CD4-positive, CD25-positive, alpha-beta regulatory T cell (primary cell): Measurements from ENCODE around the gene MPPED2. TPM values are rescaled to one million over a fixed set of nuclear protein-coding genes. Genes with fewer than 3 reads are reported as not detected.

ENCODE experiments used
- ATAC-seq, 2 donors: fragments of 150-1000 bp; cut with Tn5 transposase; one replicate each; pipeline ENCODE4 v1.10.0; 2021; ENCODE audit warnings: low read depth in 2 of 2, moderate number of reproducible peaks in 2 of 2, moderate library complexity in 1 of 2
- DNase-seq, 3 donors: peaks; one replicate each; pipeline versions ENCODE4 v3.0.0 to v3.0.0-alpha.2; 2012 to 2022; ENCODE audit warnings: mixed read lengths in 1 of 3
- H3K27ac ChIP-seq: one replicate; pipeline ENCODE4 v1.7.0; 2013; ENCODE audit warnings: mild to moderate bottlenecking, low read length; ENCODE audit not compliant: insufficient read depth, poor library complexity, severe bottlenecking
- H3K27me3 ChIP-seq: one replicate; pipeline ENCODE4 v1.7.0; 2013; ENCODE audit warnings: low read length; ENCODE audit not compliant: control insufficient read depth, insufficient read depth
- H3K36me3 ChIP-seq: one replicate; pipeline ENCODE4 v1.7.0; 2013; ENCODE audit warnings: mild to moderate bottlenecking, low read length, moderate library complexity; ENCODE audit not compliant: control insufficient read depth, insufficient read depth
- H3K4me1 ChIP-seq: 2 replicates; pipeline ENCODE4 v1.7.0; 2013; ENCODE audit warnings: mild to moderate bottlenecking, low read length; ENCODE audit not compliant: insufficient read depth, control insufficient read depth, poor library complexity, severe bottlenecking
- H3K4me3 ChIP-seq: one replicate; pipeline ENCODE4 v1.7.0; 2013; ENCODE audit warnings: low read depth, mild to moderate bottlenecking, low read length, moderate library complexity
- H3K9me3 ChIP-seq, 2 experiments: 1 replicate in 1 of 2; 2 replicates in 1 of 2; pipeline ENCODE4 v1.7.0; 2013; ENCODE audit warnings: low read length in 2 of 2, mild to moderate bottlenecking in 1 of 2, moderate library complexity in 1 of 2; ENCODE audit not compliant: control insufficient read depth in 2 of 2
- H3K27ac Mint-ChIP-seq, 3 donors: one replicate each; pipeline ENCODE4 v1.8.0; 2020 to 2022; ENCODE audit warnings: mild to moderate bottlenecking in 3 of 3, mixed read lengths in 3 of 3, moderate library complexity in 2 of 3
- H3K27me3 Mint-ChIP-seq: one replicate; pipeline ENCODE4 v1.8.0; 2022; ENCODE audit warnings: mild to moderate bottlenecking, mixed read lengths
- H3K36me3 Mint-ChIP-seq: one replicate; pipeline ENCODE4 v1.8.0; 2020; ENCODE audit warnings: mixed read lengths
- H3K4me1 Mint-ChIP-seq, 4 donors: one replicate each; pipeline ENCODE4 v1.8.0; 2020 to 2022; ENCODE audit warnings: mixed read lengths in 4 of 4, mild to moderate bottlenecking in 1 of 4
- H3K4me3 Mint-ChIP-seq, 4 donors: one replicate each; pipeline ENCODE4 v1.8.0; 2020 to 2022; ENCODE audit warnings: mild to moderate bottlenecking in 4 of 4, mixed read lengths in 4 of 4, moderate library complexity in 3 of 4
- H3K9me3 Mint-ChIP-seq, 7 donors: one replicate each; pipeline ENCODE4 v1.8.0; 2020 to 2022; ENCODE audit warnings: mixed read lengths in 7 of 7, mild to moderate bottlenecking in 3 of 7, moderate library complexity in 2 of 7
- polyA plus RNA-seq, 4 donors: library from polyadenylated mRNA; unstranded; fragments of 300-500 nt; fragmentation: Illumina TruSeq; gene quantifications; one replicate each; pipeline ENCODE4 v1.2.3, GENCODE V29; 2021
- total RNA-seq: library from RNA; stranded (reverse); gene quantifications from one replicate; pipeline ENCODE4 v1.2.3, GENCODE V29; 2022

Gene MPPED2
- total and polyA plus RNA-seq, 5 donors from 2014 or later = 0.35 to 0.96 (median 0.47) TPM; not detected in 2

- H3K9me3 ChIP-seq = no peaks in the 10 kb centered on the region
- no peaks in the 10 kb centered on the region for H3K27me3 ChIP-seq
- Mint-ChIP-seq H3K27ac (no peak overlapping the region), H3K27me3 (no peaks in the 10 kb centered on the region), H3K36me3 (no peaks in the 10 kb centered on the region), H3K4me1 (no peaks in the 10 kb centered on the region), H3K9me3 (peaks cover 0 to 8% (median 0%) of the 10 kb centered on the region in 7 donors), H3K4me3 (no peak overlapping the region)
- no peak for DNase-seq
- H3K27ac ChIP-seq = no peak overlapping the region
- no peaks in the 10 kb centered on the region for H3K4me1 ChIP-seq
- no peaks in the 10 kb centered on the region for H3K36me3 ChIP-seq
- no peak for ATAC-seq
- no peak overlapping the region for H3K4me3 ChIP-seq
Observed at GRCh38 chr11:30468881-30469280, 117.3 kb downstream of the MPPED2 start.

- H3K27ac Mint-ChIP-seq = no peak overlapping the region
- Histone ChIP-seq H3K9me3 (no peaks in the 10 kb centered on the region), H3K36me3 (no peaks in the 10 kb centered on the region), H3K4me3 (no peak overlapping the region), H3K4me1 (no peaks in the 10 kb centered on the region), H3K27me3 (no peaks in the 10 kb centered on the region), H3K27ac (no peak overlapping the region)
- no peaks in the 10 kb centered on the region for H3K36me3 Mint-ChIP-seq
- H3K9me3 Mint-ChIP-seq = peaks cover 0 to 8% (median 0%) of the 10 kb centered on the region in 7 donors
- no peaks in the 10 kb centered on the region for H3K27me3 Mint-ChIP-seq
- DNase-seq (no peak), ATAC-seq (no peak)
- H3K4me1 Mint-ChIP-seq = no peaks in the 10 kb centered on the region
- H3K4me3 Mint-ChIP-seq = no peak overlapping the region
Observed at GRCh38 chr11:30467176-30467575, 119.0 kb downstream of the MPPED2 start.

- ATAC-seq (no peak), DNase-seq (no peak)
- H3K36me3 Mint-ChIP-seq = no peaks in the 10 kb centered on the region
- no peak overlapping the region for H3K4me3 Mint-ChIP-seq
- H3K9me3 ChIP-seq = no peaks in the 10 kb centered on the region
- H3K4me1 Mint-ChIP-seq = no peaks in the 10 kb centered on the region
- peaks cover 0 to 5% (median 0%) of the 10 kb centered on the region in 7 donors for H3K9me3 Mint-ChIP-seq
- H3K27me3 Mint-ChIP-seq = no peaks in the 10 kb centered on the region
- no peak overlapping the region for H3K27ac Mint-ChIP-seq
- no peaks in the 10 kb centered on the region for H3K4me1 ChIP-seq
- H3K27me3 ChIP-seq = no peaks in the 10 kb centered on the region
- H3K27ac ChIP-seq = no peak overlapping the region
- H3K36me3 ChIP-seq = no peaks in the 10 kb centered on the region
- H3K4me3 ChIP-seq = no peak overlapping the region
Observed at GRCh38 chr11:30465623-30466022, 120.5 kb downstream of the MPPED2 start.

GRCh38 chr11:30465192-30465591 is 121.0 kb downstream of the MPPED2 start:
- no peaks in the 10 kb centered on the region for H3K36me3 ChIP-seq
- no peak overlapping the region for H3K4me3 Mint-ChIP-seq
- no peaks in the 10 kb centered on the region for H3K27me3 Mint-ChIP-seq

GRCh38 chr11:30463266-30463665 is 122.9 kb downstream of the MPPED2 start:
- Histone ChIP-seq H3K27ac (no peak overlapping the region), H3K36me3 (no peaks in the 10 kb centered on the region), H3K9me3 (no peaks in the 10 kb centered on the region), H3K27me3 (no peaks in the 10 kb centered on the region), H3K4me3 (no peak overlapping the region), H3K4me1 (no peaks in the 10 kb centered on the region)
- DNase-seq (no peak), ATAC-seq (no peak)
- H3K27ac Mint-ChIP-seq = no peak overlapping the region
- no peaks in the 10 kb centered on the region for H3K27me3 Mint-ChIP-seq
- H3K9me3 Mint-ChIP-seq = peaks cover 0 to 5% (median 0%) of the 10 kb centered on the region in 7 donors
- no peaks in the 10 kb centered on the region for H3K4me1 Mint-ChIP-seq
- no peaks in the 10 kb centered on the region for H3K36me3 Mint-ChIP-seq
- H3K4me3 Mint-ChIP-seq = no peak overlapping the region

More at GRCh38 chr11:30465192-30465591, 121.0 kb downstream of the MPPED2 start:
- Histone ChIP-seq H3K27me3 (no peaks in the 10 kb centered on the region), H3K4me1 (no peaks in the 10 kb centered on the region), H3K4me3 (no peak overlapping the region), H3K9me3 (no peaks in the 10 kb centered on the region), H3K27ac (no peak overlapping the region)
- Mint-ChIP-seq H3K9me3 (peaks cover 0 to 5% (median 0%) of the 10 kb centered on the region in 7 donors), H3K27ac (no peak overlapping the region), H3K36me3 (no peaks in the 10 kb centered on the region), H3K4me1 (no peaks in the 10 kb centered on the region)
- DNase-seq (no peak), ATAC-seq (no peak)

GRCh38 chr11:30462421-30462820 is 123.7 kb downstream of the MPPED2 start:
- ATAC-seq (no peak), DNase-seq (no peak)
- no peaks in the 10 kb centered on the region for H3K36me3 Mint-ChIP-seq
- H3K4me1 Mint-ChIP-seq = no peaks in the 10 kb centered on the region
- H3K36me3 ChIP-seq = no peaks in the 10 kb centered on the region
- H3K27ac Mint-ChIP-seq = no peak overlapping the region
- H3K27me3 Mint-ChIP-seq = no peaks in the 10 kb centered on the region
- H3K9me3 ChIP-seq = no peaks in the 10 kb centered on the region
- no peak overlapping the region for H3K4me3 Mint-ChIP-seq
- no peaks in the 10 kb centered on the region for H3K4me1 ChIP-seq
- no peaks in the 10 kb centered on the region for H3K27me3 ChIP-seq
- peaks cover 0 to 5% (median 0%) of the 10 kb centered on the region in 7 donors for H3K9me3 Mint-ChIP-seq
- H3K27ac ChIP-seq = no peak overlapping the region
- H3K4me3 ChIP-seq = no peak overlapping the region

GRCh38 chr11:30459821-30460220 is 126.3 kb downstream of the MPPED2 start:
- no peaks in the 10 kb centered on the region for H3K27me3 Mint-ChIP-seq

GRCh38 chr11:30459306-30459705 is 126.8 kb downstream of the MPPED2 start:
- peaks cover 0 to 3% (median 0%) of the 10 kb centered on the region in 7 donors for H3K9me3 Mint-ChIP-seq

More at GRCh38 chr11:30459821-30460220, 126.3 kb downstream of the MPPED2 start:
- Histone ChIP-seq H3K9me3 (no peaks in the 10 kb centered on the region), H3K4me3 (no peak overlapping the region), H3K36me3 (no peaks in the 10 kb centered on the region), H3K27ac (no peak overlapping the region), H3K27me3 (no peaks in the 10 kb centered on the region), H3K4me1 (no peaks in the 10 kb centered on the region)
- Mint-ChIP-seq H3K4me1 (no peaks in the 10 kb centered on the region), H3K9me3 (peaks cover 0 to 3% (median 0%) of the 10 kb centered on the region in 7 donors), H3K36me3 (no peaks in the 10 kb centered on the region), H3K27ac (no peak overlapping the region), H3K4me3 (no peak overlapping the region)
- no peak for DNase-seq
- no peak for ATAC-seq

More at GRCh38 chr11:30459306-30459705, 126.8 kb downstream of the MPPED2 start:
- no peaks in the 10 kb centered on the region for H3K27me3 Mint-ChIP-seq
- Histone ChIP-seq H3K36me3 (no peaks in the 10 kb centered on the region), H3K9me3 (no peaks in the 10 kb centered on the region), H3K27me3 (no peaks in the 10 kb centered on the region), H3K27ac (no peak overlapping the region), H3K4me1 (no peaks in the 10 kb centered on the region), H3K4me3 (no peak overlapping the region)
- no peaks in the 10 kb centered on the region for H3K36me3 Mint-ChIP-seq
- no peak overlapping the region for H3K4me3 Mint-ChIP-seq
- DNase-seq (no peak), ATAC-seq (no peak)
- H3K27ac Mint-ChIP-seq = no peak overlapping the region
- H3K4me1 Mint-ChIP-seq = no peaks in the 10 kb centered on the region
